ENCODE results near the gene PRR3. TPM values are rescaled to one million over a fixed set of nuclear protein-coding genes. Genes with fewer than 3 reads are reported as not detected.

PRR3 gene
- total and polyA plus RNA-seq, 9 of the 15 experiments (the other 6 are each of a cell fraction or from before 2014, with no cell fraction given): 23.5 to 59.6 (median 28.8) TPM

GRCh38 chr6:30508890-30509736, 48.0 kb upstream of the PRR3 start (continued):
- TF ChIP-seq TRIM25 (IDR thresholded peaks at IDR 0.05; ENCODE audit: borderline replicate concordance) (no peak), RAD51 (IDR thresholded peaks at IDR 0.05; ENCODE audit: borderline replicate concordance, low read depth) (no peak), GABPA (tag; conservative IDR thresholded peaks at IDR 0.05; ENCODE audit: low read depth) (peak; percentile 91), THAP12 (CRISPR knock-in tag; IDR thresholded peaks at IDR 0.05) (no peak), ZNF354B (CRISPR knock-in tag; IDR thresholded peaks at IDR 0.05) (no peak), U2AF2 (optimal IDR thresholded peaks at IDR 0.05; ENCODE audit: low read depth, low read length) (no peak), ZNF695 (CRISPR knock-in tag; IDR thresholded peaks at IDR 0.05) (no peak), ZNF717 (CRISPR knock-in tag; IDR thresholded peaks at IDR 0.05) (no peak), PHF21A (IDR thresholded peaks at IDR 0.05; ENCODE audit: borderline replicate concordance, low read depth) (no peak), THRA (IDR thresholded peaks at IDR 0.05) (0 out of 2 replicates have a peak, but pooled peaks have one; percentile 30), NKRF (IDR thresholded peaks at IDR 0.05; ENCODE audit: borderline replicate concordance) (no peak), TBL1XR1 (IDR thresholded peaks at IDR 0.05; ENCODE audit: low read length in 2 of 2) (peak in 1 of 2 experiments; percentile 33; a peak in 1 of 4 replicates), POLR2B (IDR thresholded peaks at IDR 0.05; ENCODE audit: low read depth, partially characterized antibody) (no peak), HDAC1 (IDR thresholded peaks at IDR 0.05) (no peak), ZNF589 (CRISPR knock-in tag; IDR thresholded peaks at IDR 0.05; ENCODE audit: low read depth) (peak; percentile 96), ZC3H11A (IDR thresholded peaks at IDR 0.05; ENCODE audit: low read depth, low read length) (no peak), BRD4 (IDR thresholded peaks at IDR 0.05) (0 out of 2 replicates have a peak, but pooled peaks have one; percentile 78), DPF2 (IDR thresholded peaks at IDR 0.05) (peak; percentile 61; the same call in 1 of the 2 replicates), ZNF277 (CRISPR knock-in tag; IDR thresholded peaks at IDR 0.05; ENCODE audit: borderline replicate concordance) (no peak)
